SU-DHL-6 (cell line): ENCODE results near the gene XPO5.

Source experiments
- H2AFZ ChIP-seq: fragments of 200-600 bp; sonication (generic); 2 replicates; pipeline ENCODE4 v1.6.1; 2014; ENCODE audit warnings: low read depth, mild to moderate bottlenecking, moderate library complexity, mixed read lengths, antibody characterized with exemption, low read length; ENCODE audit not compliant: severe bottlenecking
- H3F3A ChIP-seq: fragments of 200-600 bp; shearing (Covaris generic); 2 replicates; pipeline ENCODE4 v1.6.0; 2016; ENCODE audit warnings: antibody characterized with exemption, mild to moderate bottlenecking; ENCODE audit not compliant: insufficient read depth
- H3K27ac ChIP-seq: fragments of 200-600 bp; sonication (generic); 2 replicates; pipeline ENCODE4 v1.5.1; 2016; ENCODE audit warnings: low read depth, mild to moderate bottlenecking, low read length, moderate library complexity, mixed read lengths
- H3K27me3 ChIP-seq: fragments of 200-600 bp; sonication (generic), shearing (Covaris generic); 2 replicates; pipeline ENCODE4 v1.6.0; 2014; ENCODE audit warnings: mild to moderate bottlenecking, low read length
- H3K36me3 ChIP-seq: fragments of 200-600 bp; sonication (generic); 2 replicates; pipeline ENCODE4 v1.6.1; 2014; ENCODE audit warnings: mild to moderate bottlenecking, low read length, mixed read lengths
- H3K4me2 ChIP-seq: fragments of 300-600, 200-600 bp; shearing (Covaris generic), sonication (generic); 2 replicates; pipeline ENCODE4 v1.6.0; 2014; ENCODE audit warnings: low read length, low read depth, mild to moderate bottlenecking; ENCODE audit not compliant: poor library complexity, severe bottlenecking
- H3K4me3 ChIP-seq: fragments of 200-600 bp; sonication (generic); 2 replicates; pipeline ENCODE4 v1.5.1; 2014; ENCODE audit warnings: antibody characterized with exemption, low read length, mild to moderate bottlenecking, mixed read lengths; ENCODE audit not compliant: insufficient read depth, poor library complexity, severe bottlenecking
- H3K79me2 ChIP-seq: fragments of 200-600 bp; sonication (generic); 2 replicates; pipeline ENCODE4 v1.6.1; 2014; ENCODE audit warnings: mild to moderate bottlenecking, low read length, moderate library complexity; ENCODE audit not compliant: insufficient read depth
- H3K9ac ChIP-seq: fragments of 200-600 bp; sonication (generic); 2 replicates; pipeline ENCODE4 v1.7.0; 2014; ENCODE audit warnings: mild to moderate bottlenecking, low read length
- H3K9me2 ChIP-seq: fragments of 200-600 bp; sonication (generic); replicated peaks from 2 replicates; pipeline ENCODE4 v1.6.1; 2014; ENCODE audit warnings: low read length; ENCODE audit not compliant: insufficient read depth
- H3K9me3 ChIP-seq: fragments of 200-600 bp; sonication (generic); 2 replicates; pipeline ENCODE4 v1.6.1; 2014; ENCODE audit warnings: low read length, mixed read lengths; ENCODE audit not compliant: insufficient read depth
- H4K20me1 ChIP-seq: fragments of 200-600 bp; sonication (generic); 2 replicates; pipeline ENCODE4 v1.6.1; 2014; ENCODE audit warnings: low read depth, mild to moderate bottlenecking, antibody characterized with exemption, low read length, moderate library complexity, mixed read lengths
- EZH2phosphoT487 ChIP-seq: fragments of 200-600 bp; sonication (generic), shearing (Covaris generic); conservative IDR thresholded peaks from 2 replicates; pipeline ENCODE4 v1.6.1; 2018; ENCODE audit warnings: mild to moderate bottlenecking, antibody characterized with exemption, low read length, moderate library complexity, mixed read lengths
- TF ChIP-seq, protein P1 (sequence below): fragments of 200-600 bp; sonication (generic); IDR thresholded peaks from one replicate; pipeline ENCODE4 v1.5.1; 2017; ENCODE audit warnings: antibody characterized with exemption, mild to moderate bottlenecking, low read length, moderate library complexity; ENCODE audit not compliant: insufficient read depth, poor library complexity, severe bottlenecking

XPO5 gene

GRCh38 chr6:43517505-43518357 lies 58.1 kb downstream of the XPO5 start:
- Histone ChIP-seq H3K9me2 (no peaks in the 10 kb centered on the region), H3K27ac (peak overlapping the region; percentile 29), H3K9me3 (no peaks in the 10 kb centered on the region), H3K4me3 (peak overlapping the region; percentile 88), H3K36me3 (peaks cover 22% of the 10 kb centered on the region; the same call in 1 of the 2 replicates), H3K4me2 (peak overlapping the region; percentile 62), H3K9ac (peak overlapping the region; percentile 86), H3K27me3 (no peaks in the 10 kb centered on the region), H3F3A (0 out of 2 replicates have a peak, but pooled peaks cover 14% of the 10 kb centered on the region), H4K20me1 (no peaks in the 10 kb centered on the region), H2AFZ (peak overlapping the region; percentile 82), H3K79me2 (peaks cover 44% of the 10 kb centered on the region)
- TF ChIP-seq, protein P1, sequence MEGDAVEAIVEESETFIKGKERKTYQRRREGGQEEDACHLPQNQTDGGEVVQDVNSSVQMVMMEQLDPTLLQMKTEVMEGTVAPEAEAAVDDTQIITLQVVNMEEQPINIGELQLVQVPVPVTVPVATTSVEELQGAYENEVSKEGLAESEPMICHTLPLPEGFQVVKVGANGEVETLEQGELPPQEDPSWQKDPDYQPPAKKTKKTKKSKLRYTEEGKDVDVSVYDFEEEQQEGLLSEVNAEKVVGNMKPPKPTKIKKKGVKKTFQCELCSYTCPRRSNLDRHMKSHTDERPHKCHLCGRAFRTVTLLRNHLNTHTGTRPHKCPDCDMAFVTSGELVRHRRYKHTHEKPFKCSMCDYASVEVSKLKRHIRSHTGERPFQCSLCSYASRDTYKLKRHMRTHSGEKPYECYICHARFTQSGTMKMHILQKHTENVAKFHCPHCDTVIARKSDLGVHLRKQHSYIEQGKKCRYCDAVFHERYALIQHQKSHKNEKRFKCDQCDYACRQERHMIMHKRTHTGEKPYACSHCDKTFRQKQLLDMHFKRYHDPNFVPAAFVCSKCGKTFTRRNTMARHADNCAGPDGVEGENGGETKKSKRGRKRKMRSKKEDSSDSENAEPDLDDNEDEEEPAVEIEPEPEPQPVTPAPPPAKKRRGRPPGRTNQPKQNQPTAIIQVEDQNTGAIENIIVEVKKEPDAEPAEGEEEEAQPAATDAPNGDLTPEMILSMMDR: no peak
- no peak for TF ChIP-seq EZH2phosphoT487

GRCh38 chr6:43516697-43517504 lies 58.9 kb downstream of the XPO5 start, which contains the start of the genes POLR1C and YIPF3:
TSS of gene POLR1C (plus strand) at chr6:43517089. CDS start at chr6:43517110, 21 bp downstream.
TSS of gene YIPF3 (minus strand) at chr6:43516926. CDS start at chr6:43516807, 119 bp downstream.
- Histone ChIP-seq H3K79me2 (peaks cover 44% of the 10 kb centered on the region), H3F3A (0 out of 2 replicates have a peak, but pooled peaks cover 9% of the 10 kb centered on the region), H3K9ac (peak within 1 kb of the TSS; percentile 86), H3K4me2 (peak within 1 kb of the TSS; percentile 62), H3K9me2 (no peaks in the 10 kb centered on the region), H4K20me1 (no peaks in the 10 kb centered on the region), H3K27ac (peak within 1 kb of the TSS; percentile 47), H3K4me3 (peak within 1 kb of the TSS; percentile 88), H2AFZ (peak within 1 kb of the TSS; percentile 82), H3K9me3 (no peaks in the 10 kb centered on the region), H3K27me3 (no peaks in the 10 kb centered on the region), H3K36me3 (peaks cover 19% of the 10 kb centered on the region; the same call in 1 of the 2 replicates)
- TF ChIP-seq EZH2phosphoT487: no peak
- TF ChIP-seq, protein P1: no peak

DNA sequence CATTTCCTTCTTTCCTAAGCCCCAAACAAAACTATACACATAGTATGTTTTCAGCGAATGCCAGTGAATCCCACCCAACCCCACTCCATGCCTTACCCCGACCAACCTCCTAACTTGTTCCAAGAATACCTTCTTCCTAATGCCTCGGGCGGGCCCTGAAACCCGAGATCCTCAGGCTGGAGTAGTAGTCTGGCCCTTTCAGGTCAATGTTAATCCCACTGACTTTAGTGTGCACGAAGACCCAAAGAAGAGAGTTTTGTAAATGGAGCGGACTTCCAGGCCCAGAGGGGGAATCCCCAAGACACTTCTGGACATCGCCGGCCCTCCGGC lies 59.5 kb downstream of the XPO5 start:
- peak overlapping the region; percentile 86 for H3K9ac ChIP-seq
- peaks cover 13% of the 10 kb centered on the region for H3F3A ChIP-seq
- peak overlapping the region; percentile 62 for H3K4me2 ChIP-seq
- H3K9me3 ChIP-seq: no peaks in the 10 kb centered on the region
- H3K79me2 ChIP-seq: peaks cover 44% of the 10 kb centered on the region
- no peaks in the 10 kb centered on the region for H3K9me2 ChIP-seq
- peak overlapping the region; percentile 88 for H3K4me3 ChIP-seq
- H2AFZ ChIP-seq: peak overlapping the region; percentile 82
- no peaks in the 10 kb centered on the region for H3K27me3 ChIP-seq
- H3K27ac ChIP-seq: peak overlapping the region; percentile 47
- no peaks in the 10 kb centered on the region for H4K20me1 ChIP-seq
- H3K36me3 ChIP-seq: peaks cover 19% of the 10 kb centered on the region; the same call in 1 of the 2 replicates
- TF ChIP-seq EZH2phosphoT487: no peak
- TF ChIP-seq, protein P1: no peak
